Stimulated activated memory B cell treated with anti-CD40 and anti-IgM and Interleukin-4, amounts not matched to agents 10 μg/mL and 1 μg/mL and 100 μg/mL, for 72 hours (primary cell): ENCODE measurements around the gene WDFY1.

Experiments used
- ATAC-seq: fragments of 150-1000 bp; cut with Tn5 transposase; 2 replicates; pipeline ENCODE4 v1.10.0; 2021
- H3K27ac Mint-ChIP-seq: one replicate; pipeline ENCODE4 v1.8.0; 2022; ENCODE audit warnings: mild to moderate bottlenecking, mixed read lengths
- H3K27me3 Mint-ChIP-seq: one replicate; pipeline ENCODE4 v1.8.0; 2022; ENCODE audit warnings: mixed read lengths
- H3K36me3 Mint-ChIP-seq: one replicate; pipeline ENCODE4 v1.8.0; 2022; ENCODE audit warnings: mixed read lengths
- H3K4me1 Mint-ChIP-seq: one replicate; pipeline ENCODE4 v1.8.0; 2022; ENCODE audit warnings: mixed read lengths
- H3K4me3 Mint-ChIP-seq: one replicate; pipeline ENCODE4 v1.8.0; 2022; ENCODE audit warnings: mild to moderate bottlenecking, moderate library complexity, mixed read lengths
- H3K9me3 Mint-ChIP-seq: one replicate; pipeline ENCODE4 v1.8.0; 2022; ENCODE audit warnings: mixed read lengths

WDFY1 gene

DNA sequence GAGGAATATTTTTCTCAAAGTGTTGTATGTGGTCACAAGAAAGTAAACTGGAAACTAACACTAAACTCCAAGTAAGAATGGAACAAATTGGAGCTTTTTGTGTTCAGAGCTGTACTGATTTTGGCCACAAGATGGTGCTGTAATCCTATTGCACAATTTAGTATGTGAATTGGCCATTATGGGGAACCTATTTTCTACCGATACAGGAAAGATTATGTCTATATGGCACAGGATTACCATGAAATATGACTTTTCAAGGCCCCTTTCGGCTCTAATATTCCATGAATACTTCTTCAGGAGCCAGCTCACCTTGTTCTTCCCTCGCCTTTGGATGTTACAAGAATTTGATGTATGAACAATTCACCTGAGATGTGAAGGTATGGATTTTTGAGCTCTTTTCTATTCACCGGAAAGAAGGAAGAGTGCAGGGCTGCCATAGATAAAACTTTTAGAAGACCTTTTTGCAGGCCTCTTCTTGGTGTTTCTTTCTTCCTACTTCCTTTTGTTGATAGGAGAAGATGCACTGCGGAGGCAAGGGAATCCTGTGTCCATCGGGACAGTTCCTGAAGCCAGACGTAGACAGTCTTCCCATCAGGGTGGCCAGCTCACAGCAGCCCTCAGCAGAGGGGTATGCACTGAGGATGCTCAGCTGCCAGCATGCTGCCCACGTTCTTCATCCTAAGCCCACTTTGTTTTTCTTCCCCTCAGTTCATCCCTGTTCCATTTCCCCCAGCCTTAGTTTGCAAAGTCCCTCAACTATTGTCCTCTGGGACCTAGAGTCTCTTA lies 25.4 kb upstream of the WDFY1 start:
- Mint-ChIP-seq H3K27me3 (no peaks in the 10 kb centered on the region), H3K4me3 (no peak overlapping the region), H3K9me3 (no peaks in the 10 kb centered on the region), H3K36me3 (peaks cover 22% of the 10 kb centered on the region), H3K27ac (no peak overlapping the region), H3K4me1 (peaks cover 8% of the 10 kb centered on the region)
- ATAC-seq, result no peak

DNA sequence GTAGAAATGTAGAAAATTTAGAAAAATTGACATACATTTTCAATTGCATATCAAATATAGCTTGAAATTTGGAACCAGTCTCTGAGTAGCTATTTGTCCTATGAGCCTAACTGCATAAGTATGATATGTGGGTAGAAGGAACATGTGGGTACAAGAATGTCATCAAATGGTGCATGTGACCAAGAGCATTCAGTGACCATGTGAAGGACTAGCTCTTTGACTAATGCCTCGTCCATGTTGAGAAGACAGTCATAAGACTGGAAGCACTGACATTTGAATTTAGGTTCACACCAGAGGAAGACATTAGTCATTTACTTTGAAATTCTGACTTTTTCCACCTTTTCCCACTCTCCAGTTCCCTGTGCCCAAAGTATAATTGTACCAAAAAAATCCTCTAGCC lies 24.7 kb upstream of the WDFY1 start:
- peaks cover 8% of the 10 kb centered on the region for H3K4me1 Mint-ChIP-seq
- H3K4me3 Mint-ChIP-seq, result no peak overlapping the region
- ATAC-seq, result no peak
- H3K27ac Mint-ChIP-seq, result no peak overlapping the region
- H3K9me3 Mint-ChIP-seq, result no peaks in the 10 kb centered on the region
- no peaks in the 10 kb centered on the region for H3K27me3 Mint-ChIP-seq
- peaks cover 22% of the 10 kb centered on the region for H3K36me3 Mint-ChIP-seq

DNA sequence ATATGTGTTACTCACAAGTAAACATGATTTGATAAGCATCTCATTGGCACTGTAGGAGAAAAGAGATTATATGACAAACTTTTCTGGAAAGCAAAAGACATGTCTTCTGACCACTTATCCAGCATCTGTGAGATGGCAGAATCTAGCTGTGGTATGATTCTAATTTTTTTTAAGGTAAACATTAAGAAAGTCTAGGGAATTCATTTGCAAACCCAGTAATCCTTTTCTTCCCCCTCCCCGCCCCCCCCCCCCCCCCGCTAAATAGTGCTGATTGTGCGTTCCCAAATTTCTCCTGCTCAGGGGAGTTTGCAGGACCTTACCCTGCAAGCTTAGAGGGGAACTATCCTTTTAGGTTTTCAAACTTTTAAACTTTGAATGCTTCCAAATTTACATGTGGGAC lies 24.2 kb upstream of the WDFY1 start:
- H3K9me3 Mint-ChIP-seq, result no peaks in the 10 kb centered on the region
- no peak overlapping the region for H3K4me3 Mint-ChIP-seq
- no peaks in the 10 kb centered on the region for H3K27me3 Mint-ChIP-seq
- H3K4me1 Mint-ChIP-seq, result peaks cover 8% of the 10 kb centered on the region
- H3K36me3 Mint-ChIP-seq, result peaks cover 22% of the 10 kb centered on the region
- H3K27ac Mint-ChIP-seq, result no peak overlapping the region
- ATAC-seq, result no peak

DNA sequence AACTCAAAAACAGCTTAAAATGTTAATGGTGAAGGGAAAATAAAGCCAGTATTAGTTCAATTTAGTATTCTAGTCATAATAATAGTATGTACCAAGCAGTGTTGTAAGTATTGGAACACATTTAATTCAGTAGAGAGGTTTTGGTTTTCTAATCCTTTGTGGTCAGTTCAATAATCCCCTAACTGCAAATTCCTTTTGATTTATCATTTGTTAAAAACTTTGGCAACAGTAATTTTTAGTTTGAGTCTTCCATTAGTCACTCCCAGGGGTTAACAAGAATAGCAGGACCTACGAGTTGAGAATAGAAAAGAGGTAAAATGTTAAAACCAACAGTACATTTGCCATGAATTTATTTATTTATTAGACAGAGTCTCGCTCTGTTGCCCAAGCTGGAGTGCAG lies 22.8 kb upstream of the WDFY1 start:
- Mint-ChIP-seq H3K36me3 (peaks cover 26% of the 10 kb centered on the region), H3K9me3 (no peaks in the 10 kb centered on the region), H3K27ac (no peak overlapping the region), H3K4me1 (peaks cover 8% of the 10 kb centered on the region), H3K27me3 (no peaks in the 10 kb centered on the region), H3K4me3 (no peak overlapping the region)
- ATAC-seq, result no peak

DNA sequence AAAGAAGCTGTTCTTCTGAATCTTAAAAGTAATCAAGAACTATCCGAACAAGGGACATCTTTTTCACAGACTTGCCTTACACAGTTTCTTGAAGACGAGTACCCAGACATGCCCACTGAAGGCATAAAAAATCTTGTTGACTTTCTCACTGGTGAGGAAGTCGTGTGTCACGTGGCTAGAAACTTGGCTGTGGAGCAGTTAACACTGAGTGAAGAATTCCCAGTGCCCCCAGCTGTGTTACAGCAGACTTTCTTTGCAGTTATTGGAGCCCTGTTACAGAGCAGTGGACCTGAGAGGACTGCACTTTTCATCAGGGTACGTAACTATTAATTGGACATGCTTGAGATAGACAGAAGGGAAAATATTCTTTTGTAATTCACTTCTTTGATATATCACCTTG lies 14.6 kb upstream of the WDFY1 start:
- Mint-ChIP-seq H3K36me3 (peaks cover 30% of the 10 kb centered on the region), H3K4me3 (peak overlapping the region; percentile 39), H3K27me3 (no peaks in the 10 kb centered on the region), H3K9me3 (no peaks in the 10 kb centered on the region), H3K27ac (peak overlapping the region; percentile 19), H3K4me1 (peaks cover 57% of the 10 kb centered on the region)
- ATAC-seq, result no peak

DNA sequence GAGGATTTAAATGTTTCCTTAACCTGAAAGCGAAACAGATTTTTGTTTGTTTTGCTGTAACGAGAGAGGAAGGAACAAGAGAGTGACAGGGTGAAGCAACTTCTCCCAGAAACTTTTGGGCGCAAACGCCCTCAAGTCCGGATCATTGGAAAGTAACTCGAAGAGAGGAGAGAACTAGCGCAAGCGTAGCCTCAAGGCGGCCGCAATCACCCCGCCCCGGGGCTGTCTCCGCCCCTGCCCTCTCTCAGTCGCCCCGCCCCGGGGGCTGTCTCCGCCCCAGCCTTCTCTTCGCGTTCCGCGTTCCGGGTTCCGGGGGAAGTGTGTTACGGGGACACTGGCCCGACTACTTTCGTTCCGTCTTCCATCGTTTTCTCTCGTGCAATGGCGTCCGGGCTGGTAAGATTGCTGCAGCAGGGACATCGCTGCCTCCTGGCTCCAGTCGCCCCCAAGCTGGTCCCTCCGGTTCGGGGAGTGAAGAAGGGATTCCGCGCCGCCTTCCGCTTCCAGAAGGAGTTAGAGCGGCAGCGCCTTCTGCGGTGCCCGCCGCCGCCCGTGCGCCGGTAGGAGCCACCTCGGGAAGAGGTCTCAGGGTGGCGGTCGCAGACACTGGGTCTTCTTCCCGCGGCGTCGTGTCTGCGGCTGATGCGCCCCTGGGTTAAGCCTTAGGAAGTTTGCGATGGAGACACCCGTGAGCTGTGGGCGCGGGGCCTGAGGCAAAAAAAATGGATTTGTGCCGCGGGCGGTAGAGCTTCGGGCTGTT lies 12.1 kb upstream of the WDFY1 start, which contains the start of gene MRPL44:
Gene MRPL44, plus strand, starts transcription at position 372 of the 760 bp plus-strand sequence. Its CDS starts 10 bp downstream, at position 382.
- Mint-ChIP-seq H3K4me3 (peak within 1 kb of the TSS; percentile 98), H3K27ac (peak within 1 kb of the TSS; percentile 99), H3K27me3 (no peaks in the 10 kb centered on the region), H3K9me3 (no peaks in the 10 kb centered on the region), H3K4me1 (peaks cover 67% of the 10 kb centered on the region), H3K36me3 (peaks cover 25% of the 10 kb centered on the region)
- ATAC-seq, result peak; percentile 100

DNA sequence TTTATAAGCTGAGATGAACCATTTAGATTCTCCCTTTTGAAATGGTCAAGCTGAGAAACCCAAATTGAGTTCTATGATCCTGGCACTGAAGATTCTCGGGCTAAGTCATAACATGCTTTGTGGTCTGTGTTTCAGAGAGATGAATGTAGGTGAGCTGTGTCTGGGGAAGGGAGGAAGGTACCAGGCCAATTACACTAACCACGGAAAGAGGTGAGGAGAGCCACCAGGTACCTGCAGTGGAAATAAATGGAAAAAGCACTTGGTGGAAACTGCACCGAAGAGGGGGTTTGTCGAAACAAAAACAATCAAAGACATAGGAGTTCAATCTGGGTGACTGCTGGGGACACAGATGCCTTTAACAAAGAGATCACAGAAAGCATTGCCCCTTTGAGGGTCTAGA lies 11.2 kb upstream of the WDFY1 start:
- Mint-ChIP-seq H3K27me3 (no peaks in the 10 kb centered on the region), H3K27ac (peak overlapping the region; percentile 99), H3K9me3 (no peaks in the 10 kb centered on the region), H3K4me3 (peak overlapping the region; percentile 59), H3K4me1 (peaks cover 62% of the 10 kb centered on the region), H3K36me3 (peaks cover 17% of the 10 kb centered on the region)
- ATAC-seq, result no peak

DNA sequence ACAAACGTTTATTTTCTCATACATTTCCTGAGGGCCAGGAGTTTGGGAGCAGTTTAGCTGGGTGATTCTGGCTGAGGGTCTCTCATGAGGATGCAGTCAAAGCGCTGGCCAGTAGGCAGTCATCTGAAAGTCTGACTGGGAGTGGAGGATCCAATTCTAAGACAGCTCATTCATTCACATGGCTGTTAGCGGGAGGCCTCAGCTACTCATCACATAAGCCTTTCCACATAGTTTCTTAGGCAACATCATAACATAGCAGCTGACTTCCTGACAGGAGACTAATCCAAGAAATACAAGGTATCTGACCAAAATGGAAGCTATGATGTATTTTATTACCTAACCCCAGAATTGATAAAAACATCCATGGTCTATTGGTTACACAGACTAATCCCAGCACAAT lies 9.3 kb upstream of the WDFY1 start:
- Mint-ChIP-seq H3K4me1 (peaks cover 59% of the 10 kb centered on the region), H3K36me3 (no peaks in the 10 kb centered on the region), H3K27me3 (no peaks in the 10 kb centered on the region), H3K9me3 (no peaks in the 10 kb centered on the region), H3K4me3 (no peak overlapping the region), H3K27ac (peak overlapping the region; percentile 76)
- ATAC-seq, result no peak

DNA sequence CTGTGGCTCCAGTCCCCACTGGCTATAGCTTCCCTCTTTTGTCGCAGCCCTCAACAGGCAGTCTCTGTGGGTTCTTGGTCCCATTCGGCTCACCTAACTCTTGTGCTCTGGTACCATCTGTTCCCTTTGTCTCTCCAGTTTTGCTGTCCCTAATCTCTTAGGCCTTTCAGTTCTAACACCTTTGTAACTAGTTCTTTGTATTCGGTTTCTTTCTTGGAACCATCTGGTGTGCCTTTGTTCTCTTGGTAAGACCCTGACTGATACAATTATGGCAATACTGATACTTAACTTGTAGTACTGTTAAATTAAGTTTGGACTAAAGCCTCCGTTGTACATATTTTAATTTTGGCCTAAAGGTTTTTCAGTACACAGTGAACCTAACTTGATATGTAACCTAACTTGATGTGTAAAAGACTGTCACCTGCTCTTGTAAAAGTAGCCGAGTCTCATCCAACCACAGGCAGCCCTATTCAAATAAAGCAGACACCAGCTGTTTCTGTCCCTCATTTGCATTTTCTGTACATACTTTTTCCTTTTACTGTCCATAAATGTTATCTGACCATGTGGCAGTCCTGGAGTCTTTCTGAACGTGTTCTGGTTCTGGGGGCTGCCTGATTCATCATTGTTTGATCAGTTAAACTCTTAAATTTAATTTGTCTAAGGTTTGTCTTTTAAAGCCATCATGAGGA lies 7.3 kb upstream of the WDFY1 start:
- Mint-ChIP-seq H3K27me3 (no peaks in the 10 kb centered on the region), H3K9me3 (no peaks in the 10 kb centered on the region), H3K27ac (peak overlapping the region; percentile 87), H3K4me3 (peak overlapping the region; percentile 45), H3K36me3 (no peaks in the 10 kb centered on the region), H3K4me1 (peaks cover 68% of the 10 kb centered on the region)
- ATAC-seq, result peak; percentile 53

DNA sequence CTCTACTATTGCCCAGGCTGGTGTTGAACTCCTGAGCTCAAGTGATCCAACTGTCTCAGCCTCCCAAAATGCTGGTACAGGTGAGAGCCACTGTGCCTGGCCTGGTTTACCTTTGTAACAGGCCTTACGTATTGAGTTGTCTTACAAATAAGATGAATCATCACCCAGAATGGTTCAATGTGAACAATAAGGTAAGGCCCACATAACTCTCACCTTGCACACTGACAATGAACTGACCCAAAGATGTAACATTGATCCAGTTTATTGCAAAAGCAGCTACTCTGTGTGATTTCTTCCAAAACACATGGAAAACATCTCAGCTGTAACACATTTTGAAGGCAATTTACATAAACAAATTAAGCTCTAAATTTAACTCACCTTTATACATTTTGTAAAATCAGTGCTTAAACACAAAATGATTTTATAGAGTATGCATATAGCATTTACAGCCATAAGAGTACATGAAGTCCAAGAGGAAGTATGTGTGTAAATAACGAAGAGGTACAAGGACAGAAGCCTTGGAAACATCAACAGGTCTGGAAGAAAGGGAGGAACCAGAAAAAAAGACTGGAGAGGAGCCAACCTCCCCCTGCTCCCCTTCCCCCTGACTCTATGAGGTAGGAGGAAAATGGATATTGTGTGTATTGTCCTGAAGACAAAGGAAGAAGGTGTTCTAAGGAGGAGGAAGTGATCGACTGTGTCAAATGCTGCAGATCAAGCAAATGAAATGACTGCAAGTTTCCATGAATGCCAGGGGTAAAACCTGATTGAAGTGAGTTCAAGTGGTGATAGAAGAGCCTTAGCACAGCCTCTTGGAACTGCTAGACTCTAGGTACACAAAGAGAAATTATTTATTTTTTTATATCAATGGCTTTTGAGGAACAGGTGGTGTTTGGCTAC lies 5.6 kb upstream of the WDFY1 start:
- H3K36me3 Mint-ChIP-seq, result no peaks in the 10 kb centered on the region
- no peaks in the 10 kb centered on the region for H3K27me3 Mint-ChIP-seq
- H3K9me3 Mint-ChIP-seq, result no peaks in the 10 kb centered on the region
- H3K4me3 Mint-ChIP-seq, result peak overlapping the region; percentile 72
- peak overlapping the region; percentile 87 for H3K27ac Mint-ChIP-seq
- peaks cover 71% of the 10 kb centered on the region for H3K4me1 Mint-ChIP-seq
- ATAC-seq, result no peak

DNA sequence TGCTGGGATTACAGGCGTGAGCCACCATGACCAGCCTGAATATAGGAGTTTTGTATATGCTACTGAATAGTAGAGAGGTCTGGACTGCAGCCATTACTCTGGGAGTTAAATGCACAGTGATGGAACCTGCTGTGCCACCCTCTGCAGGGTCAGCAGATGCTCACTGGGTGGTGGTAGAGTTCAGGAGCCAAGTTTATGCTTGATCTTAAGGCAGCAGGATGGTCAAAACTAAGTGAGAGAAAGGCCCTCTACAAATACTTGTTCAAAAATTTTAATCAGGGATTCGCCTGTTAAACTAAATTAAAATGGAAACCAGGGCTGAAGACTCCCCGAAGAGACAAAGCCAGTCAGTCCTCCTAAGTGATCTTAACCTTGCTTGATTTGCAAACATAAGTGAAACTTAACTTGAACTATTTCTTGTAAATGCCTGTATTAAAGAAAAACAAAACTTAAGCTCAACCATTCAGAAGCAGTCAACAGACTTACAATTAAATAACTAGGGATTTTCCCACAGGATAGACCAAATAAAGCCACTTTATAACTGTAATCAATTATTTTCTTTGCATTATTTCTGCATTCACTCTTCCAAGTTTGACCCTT lies 4.2 kb upstream of the WDFY1 start:
- peak overlapping the region; percentile 87 for H3K27ac Mint-ChIP-seq
- peaks cover 71% of the 10 kb centered on the region for H3K4me1 Mint-ChIP-seq

DNA sequence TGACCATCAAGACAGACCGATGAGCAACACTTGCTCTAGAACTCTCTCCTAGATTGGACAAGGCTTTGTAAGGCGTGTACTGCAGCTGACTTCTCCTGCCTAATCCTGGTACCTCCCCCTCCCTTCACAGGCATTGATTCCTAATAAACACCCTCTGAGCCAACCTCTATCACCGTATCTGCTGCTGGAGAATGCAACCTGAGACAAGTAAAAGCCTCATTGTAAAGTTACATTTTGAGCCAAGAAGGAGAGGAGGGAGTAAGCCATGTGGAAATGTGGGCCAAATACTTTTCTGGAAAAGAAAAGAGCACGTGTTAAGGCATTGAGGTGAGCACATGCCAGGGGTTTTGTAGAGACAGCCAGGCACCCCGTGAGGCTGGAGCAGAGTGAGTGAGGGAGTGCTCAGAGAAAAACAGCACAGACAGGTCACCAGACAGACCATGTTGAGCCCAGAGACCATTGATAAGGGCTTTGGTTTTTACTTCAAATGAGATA lies 2.6 kb upstream of the WDFY1 start:
- H3K4me3 Mint-ChIP-seq, result no peak overlapping the region
- no peaks in the 10 kb centered on the region for H3K9me3 Mint-ChIP-seq
- peaks cover 14% of the 10 kb centered on the region for H3K36me3 Mint-ChIP-seq
- peak overlapping the region; percentile 87 for H3K27ac Mint-ChIP-seq
- no peak for ATAC-seq
- H3K27me3 Mint-ChIP-seq, result no peaks in the 10 kb centered on the region
- H3K4me1 Mint-ChIP-seq, result peaks cover 75% of the 10 kb centered on the region

More for the DNA sequence above, 4.2 kb upstream of the WDFY1 start:
- no peaks in the 10 kb centered on the region for H3K9me3 Mint-ChIP-seq
- no peak overlapping the region for H3K4me3 Mint-ChIP-seq
- ATAC-seq, result no peak
- H3K27me3 Mint-ChIP-seq, result no peaks in the 10 kb centered on the region
- peaks cover 3% of the 10 kb centered on the region for H3K36me3 Mint-ChIP-seq

DNA sequence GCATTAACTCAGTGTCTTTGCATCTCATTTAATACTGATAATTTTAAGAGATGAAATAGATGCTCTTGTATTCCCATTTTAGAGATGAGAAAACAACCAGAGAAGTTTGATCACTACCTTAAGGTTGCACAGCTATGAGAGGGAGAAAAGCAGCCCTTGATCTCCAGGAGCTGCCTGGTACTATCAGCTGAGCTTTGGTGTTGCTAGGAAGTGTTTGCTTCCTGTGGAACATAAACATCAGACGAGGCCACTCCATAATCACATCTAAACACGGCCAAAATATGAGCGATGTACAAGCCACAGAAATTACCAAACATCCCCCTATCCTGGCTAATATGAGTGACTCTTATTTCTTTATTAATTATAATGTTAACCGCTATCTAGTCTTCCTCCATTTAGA lies 620 bp upstream of the WDFY1 start:
- Mint-ChIP-seq H3K36me3 (peaks cover 20% of the 10 kb centered on the region), H3K4me1 (peaks cover 75% of the 10 kb centered on the region), H3K27me3 (no peaks in the 10 kb centered on the region), H3K27ac (peak overlapping the region; percentile 98), H3K4me3 (peak overlapping the region; percentile 94), H3K9me3 (no peaks in the 10 kb centered on the region)
- no peak for ATAC-seq

DNA sequence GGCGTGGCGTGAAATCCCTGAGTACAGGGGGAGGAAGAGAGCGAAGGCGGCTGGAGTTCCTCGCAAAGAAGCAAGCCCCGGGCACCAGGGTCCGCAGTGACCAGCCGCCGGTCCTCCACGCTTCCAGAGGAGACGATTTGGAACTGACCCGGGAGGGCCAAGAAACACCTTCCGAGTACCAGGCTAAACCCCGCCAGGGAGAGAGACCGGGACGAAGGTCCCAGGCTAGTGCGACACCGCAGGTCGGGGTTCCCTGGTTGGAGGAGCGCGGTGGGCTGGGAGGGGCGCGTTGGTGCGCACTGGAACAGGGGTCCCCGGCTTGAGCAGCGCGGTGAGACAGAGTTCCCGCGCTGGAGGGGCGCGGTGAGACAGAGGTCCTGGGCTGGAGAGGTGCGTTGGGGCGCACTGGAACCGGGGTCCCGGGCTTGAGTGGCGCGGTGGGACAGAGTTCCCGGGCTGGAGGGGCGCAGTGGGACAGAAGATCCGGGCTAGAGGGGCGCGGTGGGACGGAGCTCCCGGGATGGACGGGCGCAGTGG lies 901 bp downstream of the WDFY1 start:
- peaks cover 67% of the 10 kb centered on the region for H3K4me1 Mint-ChIP-seq
- no peaks in the 10 kb centered on the region for H3K27me3 Mint-ChIP-seq
- peak overlapping the region; percentile 94 for H3K4me3 Mint-ChIP-seq
- H3K36me3 Mint-ChIP-seq, result peaks cover 31% of the 10 kb centered on the region
- no peaks in the 10 kb centered on the region for H3K9me3 Mint-ChIP-seq
- H3K27ac Mint-ChIP-seq, result peak overlapping the region; percentile 98
- ATAC-seq, result peak; percentile 20
